Mesothelial cell of epicardium (in vitro differentiated cells): ENCODE data around the gene ZDHHC1. TPM values are rescaled to one million over a fixed set of nuclear protein-coding genes. Genes with fewer than 3 reads are reported as not detected.

ENCODE experiments used
- DNase-seq, 2 experiments: peaks; one replicate each; pipeline ENCODE4 v3.0.0; 2021; ENCODE audit warnings: low spot score in 2 of 2; ENCODE audit not compliant: unreplicated experiment in 2 of 2
- H3K27ac Mint-ChIP-seq: 2 replicates; pipeline ENCODE4 v1.8.0; 2021; ENCODE audit warnings: mixed read lengths
- H3K27me3 Mint-ChIP-seq: 2 replicates; pipeline ENCODE4 v1.8.0; 2021; ENCODE audit warnings: low read depth, mixed read lengths
- H3K36me3 Mint-ChIP-seq: 2 replicates; pipeline ENCODE4 v1.8.0; 2021; ENCODE audit warnings: mixed read lengths
- H3K4me1 Mint-ChIP-seq: 2 replicates; pipeline ENCODE4 v1.8.0; 2021; ENCODE audit warnings: mixed read lengths
- H3K4me3 Mint-ChIP-seq: 2 replicates; pipeline ENCODE4 v1.8.0; 2021; ENCODE audit warnings: mild to moderate bottlenecking, moderate library complexity, mixed read lengths
- H3K9me3 Mint-ChIP-seq: 2 replicates; pipeline ENCODE4 v1.8.0; 2021; ENCODE audit warnings: mixed read lengths
- total RNA-seq: library from RNA; stranded (reverse); gene quantifications from 3 replicates; pipeline ENCODE4 v1.2.1, GENCODE V29; 2021
- TF ChIP-seq, protein P1 (sequence below): fragments of 200-600 bp; sonication (generic); IDR thresholded peaks from one replicate; pipeline ENCODE4 v1.5.0; 2021; ENCODE audit warnings: antibody characterized with exemption; ENCODE audit not compliant: unreplicated experiment

ZDHHC1 gene
- total RNA-seq, 1 donor from 2014 or later, result 15.4 TPM

DNA sequence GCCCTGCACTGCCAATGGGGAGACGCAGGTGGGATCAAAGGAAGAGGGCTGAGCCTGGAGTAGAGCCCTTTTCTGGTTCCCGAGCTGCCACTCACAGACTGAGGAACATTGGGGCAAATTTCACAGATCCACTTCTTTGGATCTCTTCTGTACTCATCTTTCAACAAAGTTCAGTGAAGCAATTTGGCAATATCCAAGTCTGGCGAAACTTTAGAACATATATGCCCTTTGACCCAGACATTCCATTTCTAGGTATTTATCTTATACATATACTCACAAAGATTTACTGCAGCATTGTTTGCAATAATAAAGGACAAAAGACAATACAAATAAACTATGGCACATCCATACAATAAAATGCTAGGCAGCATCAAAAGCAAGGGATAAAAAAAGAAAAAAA is 4.9 kb downstream of the ZDHHC1 start:
- Mint-ChIP-seq H3K36me3 (no peaks in the 10 kb centered on the region), H3K9me3 (no peaks in the 10 kb centered on the region), H3K4me1 (peaks cover 7% of the 10 kb centered on the region), H3K4me3 (no peak overlapping the region), H3K27ac (no peak overlapping the region), H3K27me3 (no peaks in the 10 kb centered on the region)
- no peak for DNase-seq
- TF ChIP-seq, protein P1, sequence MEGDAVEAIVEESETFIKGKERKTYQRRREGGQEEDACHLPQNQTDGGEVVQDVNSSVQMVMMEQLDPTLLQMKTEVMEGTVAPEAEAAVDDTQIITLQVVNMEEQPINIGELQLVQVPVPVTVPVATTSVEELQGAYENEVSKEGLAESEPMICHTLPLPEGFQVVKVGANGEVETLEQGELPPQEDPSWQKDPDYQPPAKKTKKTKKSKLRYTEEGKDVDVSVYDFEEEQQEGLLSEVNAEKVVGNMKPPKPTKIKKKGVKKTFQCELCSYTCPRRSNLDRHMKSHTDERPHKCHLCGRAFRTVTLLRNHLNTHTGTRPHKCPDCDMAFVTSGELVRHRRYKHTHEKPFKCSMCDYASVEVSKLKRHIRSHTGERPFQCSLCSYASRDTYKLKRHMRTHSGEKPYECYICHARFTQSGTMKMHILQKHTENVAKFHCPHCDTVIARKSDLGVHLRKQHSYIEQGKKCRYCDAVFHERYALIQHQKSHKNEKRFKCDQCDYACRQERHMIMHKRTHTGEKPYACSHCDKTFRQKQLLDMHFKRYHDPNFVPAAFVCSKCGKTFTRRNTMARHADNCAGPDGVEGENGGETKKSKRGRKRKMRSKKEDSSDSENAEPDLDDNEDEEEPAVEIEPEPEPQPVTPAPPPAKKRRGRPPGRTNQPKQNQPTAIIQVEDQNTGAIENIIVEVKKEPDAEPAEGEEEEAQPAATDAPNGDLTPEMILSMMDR, result no peak

DNA sequence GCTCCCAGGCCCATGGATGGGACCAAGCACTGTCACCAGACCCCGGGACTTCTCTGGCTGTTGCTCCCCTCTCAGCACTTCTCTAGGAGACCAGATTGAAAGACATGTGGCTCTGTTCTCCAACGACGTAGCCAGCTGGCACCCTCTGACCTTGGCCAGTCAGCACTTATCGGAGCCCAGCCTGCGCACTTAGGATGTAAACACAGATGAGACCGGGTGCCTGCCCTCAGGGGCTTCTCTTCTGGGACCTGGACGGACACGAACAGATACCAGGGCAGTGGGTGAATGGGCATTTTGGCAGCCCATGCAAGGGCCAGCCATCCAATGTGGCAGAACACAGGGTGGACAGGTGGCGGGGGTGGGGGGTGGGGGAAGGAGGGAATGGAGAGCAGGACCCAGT is 6.6 kb downstream of the ZDHHC1 start:
- no peak overlapping the region for H3K4me3 Mint-ChIP-seq
- DNase-seq, result no peak
- H3K27me3 Mint-ChIP-seq, result no peaks in the 10 kb centered on the region
- no peaks in the 10 kb centered on the region for H3K9me3 Mint-ChIP-seq
- H3K4me1 Mint-ChIP-seq, result peaks cover 11% of the 10 kb centered on the region
- H3K36me3 Mint-ChIP-seq, result no peaks in the 10 kb centered on the region
- TF ChIP-seq, protein P1, result no peak
- no peak overlapping the region for H3K27ac Mint-ChIP-seq

DNA sequence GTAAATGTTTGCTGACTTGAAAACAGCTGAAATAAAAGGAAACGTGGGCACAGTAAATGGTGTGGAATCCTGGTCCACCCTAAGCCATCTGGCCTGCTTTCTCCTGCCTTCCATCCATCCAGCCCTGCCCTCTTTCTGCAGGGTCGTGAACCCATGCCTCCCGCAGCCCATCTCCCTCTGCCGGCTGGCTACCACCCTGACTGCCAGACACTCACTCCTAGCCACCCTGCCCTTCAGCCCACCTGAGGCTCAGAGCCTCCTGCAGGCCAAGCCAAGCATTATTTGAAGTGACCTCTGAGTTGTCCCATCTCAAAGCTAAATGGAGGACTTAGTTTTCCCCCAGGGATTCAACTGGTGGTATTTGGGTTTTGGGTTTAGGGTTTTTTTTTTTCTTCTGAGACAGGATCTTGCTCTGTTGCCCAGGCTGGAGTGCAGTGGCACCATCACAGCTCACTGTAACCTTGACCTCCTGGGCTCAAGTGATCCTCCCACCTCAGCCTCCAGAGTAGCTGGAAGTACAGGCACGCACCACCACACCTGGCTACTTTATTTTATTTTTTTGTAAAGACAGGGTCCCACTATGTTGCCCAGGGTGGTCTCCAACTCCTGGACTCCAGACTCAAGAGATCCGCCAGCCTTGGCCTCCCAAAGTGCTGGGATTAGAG is 8.4 kb downstream of the ZDHHC1 start:
- H3K27me3 Mint-ChIP-seq, result no peaks in the 10 kb centered on the region
- no peak overlapping the region for H3K4me3 Mint-ChIP-seq
- DNase-seq, result no peak
- H3K27ac Mint-ChIP-seq, result no peak overlapping the region
- H3K4me1 Mint-ChIP-seq, result peaks cover 25% of the 10 kb centered on the region
- H3K36me3 Mint-ChIP-seq, result no peaks in the 10 kb centered on the region
- no peaks in the 10 kb centered on the region for H3K9me3 Mint-ChIP-seq
- TF ChIP-seq, protein P1, result no peak

DNA sequence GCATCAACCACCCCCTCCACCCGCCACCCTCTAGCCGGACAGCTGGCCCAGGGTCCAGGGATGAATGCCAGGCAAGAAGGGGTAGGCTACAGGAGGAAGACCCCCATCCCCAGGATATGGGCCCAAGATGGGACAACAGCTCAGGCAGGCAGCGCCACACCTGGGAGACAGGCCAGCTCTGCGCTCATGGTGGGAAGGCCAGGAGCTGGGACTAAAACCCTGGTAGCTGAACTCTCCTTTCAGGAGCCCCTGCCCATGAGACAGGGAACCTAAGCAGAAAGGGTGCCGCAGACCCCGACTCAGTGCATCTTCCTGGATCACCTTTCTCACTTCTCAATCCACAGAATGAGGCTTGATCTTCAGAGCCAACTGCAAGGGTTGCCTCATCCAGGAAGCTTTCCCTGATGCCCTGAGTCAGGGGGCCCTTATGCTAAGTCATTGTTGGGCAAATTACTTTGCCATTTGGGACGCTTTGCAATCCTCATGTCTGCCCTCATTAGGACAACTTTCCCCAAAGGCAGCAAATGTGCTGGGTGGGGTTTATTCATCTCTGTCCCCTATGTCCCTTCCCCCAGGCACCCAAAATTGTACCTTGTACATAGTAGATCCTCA is 9.0 kb downstream of the ZDHHC1 start:
- Mint-ChIP-seq H3K4me1 (peaks cover 24% of the 10 kb centered on the region), H3K36me3 (no peaks in the 10 kb centered on the region), H3K27ac (no peak overlapping the region), H3K27me3 (no peaks in the 10 kb centered on the region), H3K9me3 (no peaks in the 10 kb centered on the region), H3K4me3 (no peak overlapping the region)
- no peak for DNase-seq
- TF ChIP-seq, protein P1, result no peak

DNA sequence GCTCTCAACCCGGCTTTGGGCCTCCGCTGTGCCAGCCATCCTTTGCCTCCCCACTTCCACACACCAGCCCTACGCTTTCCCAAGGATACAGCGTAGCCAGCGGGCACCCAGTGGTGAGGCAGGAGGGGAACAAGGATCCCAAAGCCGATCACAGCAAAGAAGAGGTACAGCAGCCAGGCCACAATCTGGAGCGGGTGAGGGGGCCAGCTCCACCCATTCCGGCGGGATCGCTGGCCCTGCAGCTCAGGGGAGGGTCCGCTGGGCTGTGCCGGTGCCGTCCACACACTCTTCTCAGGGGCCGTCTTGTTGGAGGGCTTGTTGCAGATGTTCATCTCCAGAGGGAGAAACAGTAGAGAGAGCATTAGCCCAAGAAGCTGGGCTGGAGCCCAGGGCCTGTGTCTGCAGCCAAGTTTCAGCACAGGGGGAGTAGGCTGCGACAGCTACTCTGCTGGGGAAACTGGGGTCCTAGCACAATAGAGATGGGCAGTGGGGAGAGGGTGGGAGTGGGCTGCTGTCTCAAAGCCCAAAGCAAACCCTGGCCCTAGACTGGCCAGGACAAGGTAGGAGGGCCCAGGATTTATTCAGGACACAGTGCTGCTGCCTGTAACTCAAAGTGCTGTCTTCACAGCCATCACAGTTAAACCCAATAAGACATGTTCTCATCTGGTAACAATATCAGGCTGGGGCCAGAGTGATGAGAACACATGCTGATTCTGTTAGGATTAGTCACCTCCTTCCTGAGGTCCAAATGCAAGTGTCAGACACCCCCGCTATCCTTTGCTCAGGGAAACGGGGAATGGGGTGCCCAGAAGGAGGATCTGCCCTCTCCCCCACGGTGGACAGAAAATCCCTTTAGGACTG is 9.9 kb downstream of the ZDHHC1 start:
- H3K27ac Mint-ChIP-seq, result peak overlapping the region; percentile 39
- TF ChIP-seq, protein P1, result no peak

More for the DNA sequence above, 9.9 kb downstream of the ZDHHC1 start:
- Mint-ChIP-seq H3K36me3 (no peaks in the 10 kb centered on the region), H3K4me1 (peaks cover 23% of the 10 kb centered on the region), H3K9me3 (no peaks in the 10 kb centered on the region), H3K27me3 (no peaks in the 10 kb centered on the region), H3K4me3 (no peak overlapping the region)
- no peak for DNase-seq
